ENCODE measurements around the gene COL13A1. TPM values are rescaled to one million over a fixed set of nuclear protein-coding genes. Genes with fewer than 3 reads are reported as not detected.

COL13A1 gene
- total RNA-seq, 6 experiments from 2014 or later = 33.5 to 46.6 (median 38.1) TPM

GRCh38 chr10:69837261-69837660 is 35.6 kb downstream of the COL13A1 start:
- Mint-ChIP-seq H3K27ac (no peak overlapping the region; the same call in 1 of the 2 replicates), H3K9me3 (no peaks in the 10 kb centered on the region), H3K27me3 (ENCODE audit: insufficient read depth) (no peaks in the 10 kb centered on the region; the same call in 1 of the 2 replicates), H3K4me3 (no peak overlapping the region), H3K36me3 (ENCODE audit: low read depth) (peaks cover 7% of the 10 kb centered on the region), H3K4me1 (ENCODE audit: low read depth) (peaks cover 60% of the 10 kb centered on the region)
- DNase-seq = no peak
- TF ChIP-seq CTCF (IDR thresholded peaks at IDR 0.05) = no peak

GRCh38 chr10:69838418-69838817 is 36.7 kb downstream of the COL13A1 start:
- H3K4me1 Mint-ChIP-seq (ENCODE audit: low read depth) = peaks cover 61% of the 10 kb centered on the region
- DNase-seq = no peak
- peaks cover 2% of the 10 kb centered on the region; the same call in 1 of the 2 replicates for H3K36me3 Mint-ChIP-seq (ENCODE audit: low read depth)
- peak overlapping the region; percentile 92 for H3K27ac Mint-ChIP-seq
- H3K9me3 Mint-ChIP-seq = no peaks in the 10 kb centered on the region
- no peaks in the 10 kb centered on the region; the same call in 1 of the 2 replicates for H3K27me3 Mint-ChIP-seq (ENCODE audit: insufficient read depth)
- no peak for TF ChIP-seq CTCF (IDR thresholded peaks at IDR 0.05)
- H3K4me3 Mint-ChIP-seq = peak overlapping the region; percentile 35; the same call in 1 of the 2 replicates

GRCh38 chr10:69838853-69839252 is 37.1 kb downstream of the COL13A1 start:
- Mint-ChIP-seq H3K27me3 (ENCODE audit: insufficient read depth) (no peaks in the 10 kb centered on the region; the same call in 1 of the 2 replicates), H3K36me3 (ENCODE audit: low read depth) (no peaks in the 10 kb centered on the region), H3K4me3 (peak overlapping the region; percentile 82), H3K27ac (peak overlapping the region; percentile 92), H3K4me1 (ENCODE audit: low read depth) (peaks cover 65% of the 10 kb centered on the region), H3K9me3 (no peaks in the 10 kb centered on the region)
- DNase-seq = peak; percentile 76
- TF ChIP-seq CTCF (IDR thresholded peaks at IDR 0.05) = no peak

- Mint-ChIP-seq H3K4me1 (ENCODE audit: low read depth) (peaks cover 75% of the 10 kb centered on the region), H3K27ac (peak overlapping the region; percentile 92), H3K4me3 (peak overlapping the region; percentile 82), H3K27me3 (ENCODE audit: insufficient read depth) (no peaks in the 10 kb centered on the region), H3K9me3 (no peaks in the 10 kb centered on the region), H3K36me3 (ENCODE audit: low read depth) (no peaks in the 10 kb centered on the region)
- DNase-seq = peak; percentile 79
- no peak for TF ChIP-seq CTCF (IDR thresholded peaks at IDR 0.05)
Observed at GRCh38 chr10:69839696-69840345, 38.1 kb downstream of the COL13A1 start.

DNA sequence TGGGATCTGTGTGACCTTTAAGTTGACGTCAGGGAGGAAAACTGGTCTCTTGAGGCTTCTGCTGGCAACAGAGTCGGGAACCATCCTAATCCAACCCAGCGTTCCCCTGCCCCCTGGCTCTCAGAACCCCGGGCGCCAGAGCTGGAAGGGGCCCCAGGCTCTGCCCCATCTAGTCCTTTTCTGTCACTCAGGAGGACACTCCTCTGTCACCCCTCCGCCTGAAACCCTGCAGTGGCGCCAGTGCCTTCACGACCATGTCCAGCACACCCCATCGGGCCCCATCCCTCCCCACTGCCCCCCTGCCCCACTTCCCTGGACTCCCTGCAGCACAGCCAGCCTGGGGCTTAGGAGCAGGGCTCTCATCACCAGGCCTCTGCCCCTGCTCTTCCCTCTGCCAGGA is 39.1 kb downstream of the COL13A1 start:
- peak overlapping the region; percentile 92; the same call in 1 of the 2 replicates for H3K27ac Mint-ChIP-seq
- no peak for TF ChIP-seq CTCF (IDR thresholded peaks at IDR 0.05)
- peaks cover 79% of the 10 kb centered on the region for H3K4me1 Mint-ChIP-seq (ENCODE audit: low read depth)
- no peak for DNase-seq
- no peak overlapping the region for H3K4me3 Mint-ChIP-seq
- no peaks in the 10 kb centered on the region for H3K27me3 Mint-ChIP-seq (ENCODE audit: insufficient read depth)
- H3K36me3 Mint-ChIP-seq (ENCODE audit: low read depth) = no peaks in the 10 kb centered on the region
- H3K9me3 Mint-ChIP-seq = no peaks in the 10 kb centered on the region
